Measurements from ENCODE around the gene FAM131A. TPM values are rescaled to one million over a fixed set of nuclear protein-coding genes. Genes with fewer than 3 reads are reported as not detected.

Gene FAM131A
- total RNA-seq, 1 donor from 2014 or later, result 17.0 TPM

- H3K27me3 ChIP-seq (ENCODE audit: low read depth), result no peaks in the 10 kb centered on the region
- no peaks in the 10 kb centered on the region for H3K9me3 ChIP-seq
- ATAC-seq (no peak), DNase-seq (no peak)
- H3K36me3 ChIP-seq, result peaks cover 21% of the 10 kb centered on the region
- H3K4me1 ChIP-seq, result peaks cover 8% of the 10 kb centered on the region
- no peak for TF ChIP-seq CTCF (IDR thresholded peaks at IDR 0.05)
- intact Hi-C loops (cut with DNase I), result no loop called here
- no peak overlapping the region for H3K27ac ChIP-seq
- no peak overlapping the region for H3K4me3 ChIP-seq
Observed at GRCh38 chr3:184347321-184348056, 10.1 kb downstream of the FAM131A start.

- Histone ChIP-seq H3K27me3 (ENCODE audit: low read depth) (no peaks in the 10 kb centered on the region), H3K9me3 (no peaks in the 10 kb centered on the region), H3K27ac (no peak overlapping the region), H3K4me3 (no peak overlapping the region), H3K4me1 (peaks cover 8% of the 10 kb centered on the region), H3K36me3 (peaks cover 16% of the 10 kb centered on the region)
- ATAC-seq (no peak), DNase-seq (no peak)
- no peak for TF ChIP-seq CTCF (IDR thresholded peaks at IDR 0.05)
- intact Hi-C loops (cut with DNase I), result no loop called here
Observed at GRCh38 chr3:184348057-184348382, 10.6 kb downstream of the FAM131A start.

GRCh38 chr3:184349563-184350470 lies 12.4 kb downstream of the FAM131A start:
- DNase-seq (no peak), ATAC-seq (no peak)
- TF ChIP-seq CTCF (IDR thresholded peaks at IDR 0.05), result no peak
- Histone ChIP-seq H3K36me3 (peaks cover 2% of the 10 kb centered on the region), H3K4me1 (peaks cover 8% of the 10 kb centered on the region), H3K27ac (no peak overlapping the region), H3K9me3 (no peaks in the 10 kb centered on the region), H3K27me3 (ENCODE audit: low read depth) (no peaks in the 10 kb centered on the region), H3K4me3 (no peak overlapping the region)
- intact Hi-C loops (cut with DNase I), result no loop called here

GRCh38 chr3:184350618-184351017 lies 13.2 kb downstream of the FAM131A start:
- DNase-seq (no peak), ATAC-seq (no peak)
- no peak overlapping the region for H3K27ac ChIP-seq
- H3K36me3 ChIP-seq, result no peaks in the 10 kb centered on the region
- no peak for TF ChIP-seq CTCF (IDR thresholded peaks at IDR 0.05)
- H3K9me3 ChIP-seq, result no peaks in the 10 kb centered on the region
- H3K4me3 ChIP-seq, result no peak overlapping the region
- H3K4me1 ChIP-seq, result peaks cover 4% of the 10 kb centered on the region
- no peaks in the 10 kb centered on the region for H3K27me3 ChIP-seq (ENCODE audit: low read depth)
- intact Hi-C loops (cut with DNase I), result no loop called here

DNA sequence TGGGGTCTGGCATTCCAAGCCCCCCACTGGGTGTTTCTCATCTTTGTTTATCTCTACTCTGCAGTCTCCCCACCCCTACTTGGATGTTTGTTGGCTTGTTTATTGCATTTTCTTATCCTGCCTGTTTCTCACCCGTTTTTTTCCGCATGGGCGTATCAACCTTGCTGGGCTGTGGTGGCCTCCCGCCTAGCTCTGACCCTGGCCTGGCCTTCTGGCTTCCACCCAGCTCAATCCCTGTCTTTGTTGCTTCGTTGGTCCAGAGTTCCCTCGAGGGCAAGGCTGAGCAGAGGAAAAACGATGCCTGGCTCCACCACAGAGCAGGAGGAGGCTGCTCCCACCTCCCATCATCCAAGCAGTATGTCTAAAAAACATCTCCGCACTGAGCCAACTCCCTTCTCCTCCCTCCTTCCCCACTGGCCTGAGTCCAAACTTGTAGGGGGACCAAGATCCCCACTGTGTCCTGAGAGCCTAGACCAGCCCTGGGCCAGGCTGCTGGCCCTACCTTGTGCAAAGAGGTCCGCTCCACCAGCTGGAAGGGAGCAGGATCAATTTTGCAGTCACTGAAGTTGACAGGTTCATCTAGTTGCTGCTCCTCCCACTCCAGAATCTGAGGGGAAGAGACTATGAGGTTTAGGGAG lies 14.2 kb downstream of the FAM131A start:
- Histone ChIP-seq H3K4me3 (no peak overlapping the region), H3K36me3 (peaks cover under 1% of the 10 kb centered on the region), H3K9me3 (no peaks in the 10 kb centered on the region), H3K27ac (no peak overlapping the region), H3K27me3 (ENCODE audit: low read depth) (no peaks in the 10 kb centered on the region), H3K4me1 (no peaks in the 10 kb centered on the region)
- no peak for TF ChIP-seq CTCF (IDR thresholded peaks at IDR 0.05)
- intact Hi-C loops (cut with DNase I), result no loop called here
- no peak for DNase-seq
- ATAC-seq, result no peak
